ENCODE data around the gene SPATA3.

- TF ChIP-seq CTCF (IDR thresholded peaks at IDR 0.05) = no peak
- TF ChIP-seq POLR2A (IDR thresholded peaks at IDR 0.05) = no peak
- no peak for TF ChIP-seq POLR2AphosphoS5 (IDR thresholded peaks at IDR 0.05; ENCODE audit: insufficient read depth in 1 of 2, low read depth in 1 of 2)
These were observed 15.6 kb downstream of the SPATA3 start for GRCh38 chr2:231011526-231011925.
